ENCODE data around the gene PMM2.

DNA sequence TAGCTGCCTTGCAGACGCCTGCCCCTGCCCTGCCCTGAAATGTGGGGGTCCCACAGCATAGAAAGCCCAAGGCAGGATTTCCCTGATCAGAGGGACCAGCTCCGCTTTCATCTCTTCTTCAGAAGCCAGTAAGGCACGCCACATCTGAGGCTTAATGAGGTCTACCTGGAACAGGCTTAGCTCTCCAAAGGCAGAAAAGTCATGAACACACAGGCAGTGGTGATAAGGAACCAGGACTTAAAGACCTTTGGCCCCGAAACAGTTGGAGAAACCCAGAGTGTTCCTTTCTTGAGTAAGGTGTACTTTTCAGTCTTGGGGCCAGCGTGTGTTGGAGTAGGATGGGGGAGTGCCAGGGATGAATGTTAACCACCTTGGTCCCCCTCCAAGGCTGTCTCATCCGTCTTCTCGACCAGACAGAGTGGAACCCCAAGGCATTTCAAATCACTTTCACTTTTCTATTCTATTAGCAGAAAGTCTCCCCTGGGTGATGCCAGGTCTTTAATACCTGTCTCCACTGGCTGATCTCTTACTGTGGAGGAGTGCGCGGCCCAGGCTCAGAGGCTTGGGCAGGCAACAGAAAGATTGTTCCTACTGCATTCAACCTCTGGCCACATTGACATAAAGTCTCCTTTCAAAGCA lies 44.1 kb upstream of the PMM2 start:
- TF ChIP-seq CTCF (IDR thresholded peaks at IDR 0.05) (no peak), POLR2A (IDR thresholded peaks at IDR 0.05) (no peak)

Data from adrenal gland (tissue), 5 donors.